GM10847 (cell line): Measurements from ENCODE around the gene ZNF532.

Experiments used
- POLR2A ChIP-seq: IDR thresholded peaks from 2 replicates; pipeline ENCODE4 v1.6.1; 2011; ENCODE audit not compliant: insufficient read length; ENCODE audit errors: extremely low read depth

Gene ZNF532

DNA sequence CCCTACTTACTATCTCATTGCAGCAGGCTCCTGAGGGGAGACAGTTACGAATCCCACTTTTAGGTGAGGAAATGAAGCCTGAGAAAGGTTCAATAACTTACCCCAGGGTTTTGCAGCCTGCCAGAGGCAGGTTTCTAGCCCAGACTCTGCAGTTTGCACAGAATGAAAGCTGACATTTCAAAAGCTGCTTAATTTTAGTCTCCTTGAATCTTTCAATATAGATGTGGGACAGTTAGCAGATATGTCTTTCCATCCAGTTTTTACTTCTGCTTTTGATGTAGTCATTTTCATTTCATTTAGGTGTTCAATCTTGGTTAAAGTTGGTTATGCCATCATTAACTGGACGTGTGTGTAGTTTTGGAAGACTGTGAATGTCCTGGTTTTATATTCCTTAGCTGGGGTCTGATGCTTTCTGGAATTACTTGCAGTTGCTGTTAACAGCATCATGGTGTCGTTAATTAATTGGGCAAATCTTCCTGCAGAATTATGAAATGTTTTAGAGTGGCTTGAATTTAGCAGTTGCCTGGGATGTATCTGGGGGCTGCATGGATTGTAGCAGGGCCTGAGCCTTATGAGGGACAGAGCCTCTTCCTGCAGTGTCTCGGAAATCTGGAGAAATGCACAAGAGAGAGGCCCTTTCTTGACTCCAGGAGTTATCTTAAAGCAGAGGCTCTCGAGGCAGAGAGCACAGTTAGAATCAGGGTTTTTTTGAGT, 100.8 kb downstream of the ZNF532 start:
- TF ChIP-seq POLR2A: no peak

DNA sequence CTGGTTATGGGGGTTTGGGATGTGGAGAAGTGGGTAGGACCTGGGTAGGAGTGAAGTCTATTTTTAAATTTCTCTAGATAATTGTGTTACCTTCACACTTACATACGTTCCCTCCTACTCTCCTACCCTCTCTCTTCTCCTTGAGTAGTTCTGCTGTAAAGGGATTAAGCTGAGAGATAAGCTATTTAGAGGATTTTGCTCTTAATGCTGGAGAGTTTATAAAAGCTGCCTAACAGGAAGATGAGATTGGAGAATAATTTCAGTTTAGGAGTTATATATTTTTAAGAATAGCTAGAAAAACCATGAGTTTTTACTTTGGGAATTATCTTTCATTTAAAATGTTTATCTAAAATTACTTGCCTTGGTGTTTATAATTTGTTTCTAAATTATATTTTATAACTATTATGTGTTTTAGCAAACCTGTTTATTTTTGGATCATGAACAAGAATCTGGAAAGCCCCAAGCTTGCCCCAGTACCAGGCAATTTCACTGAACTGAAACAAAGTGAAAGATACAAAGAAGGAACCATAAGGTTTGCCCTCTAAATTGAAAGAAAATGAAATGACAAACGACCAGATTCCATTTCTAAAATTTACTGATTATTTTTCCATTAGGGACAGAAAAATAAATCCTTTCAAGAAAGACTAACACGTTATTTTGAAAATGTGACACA, 101.5 kb downstream of the ZNF532 start:
- no peak for TF ChIP-seq POLR2A

DNA sequence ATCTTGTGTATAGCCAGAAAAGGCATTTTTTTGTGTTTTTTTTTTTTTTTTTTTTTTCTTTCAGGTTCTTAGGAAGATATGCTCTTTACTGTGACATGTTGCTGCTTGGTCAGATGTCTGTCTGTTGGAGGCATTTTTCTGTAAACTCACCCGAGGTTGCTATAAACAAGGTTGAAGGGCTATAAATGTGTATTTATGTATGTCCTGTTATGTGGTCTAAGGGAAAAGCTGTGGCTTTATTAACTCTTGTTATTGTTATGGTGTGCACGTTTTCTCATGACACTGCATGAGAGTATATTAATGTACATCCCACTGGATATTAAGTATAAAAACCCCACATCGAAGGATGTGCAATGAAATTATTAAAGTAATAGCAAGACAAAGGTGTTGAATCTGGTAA, 102.0 kb downstream of the ZNF532 start:
- TF ChIP-seq POLR2A: no peak

GRCh38 chr18:58967751-58968254, 103.1 kb downstream of the ZNF532 start:
- no peak for TF ChIP-seq POLR2A

DNA sequence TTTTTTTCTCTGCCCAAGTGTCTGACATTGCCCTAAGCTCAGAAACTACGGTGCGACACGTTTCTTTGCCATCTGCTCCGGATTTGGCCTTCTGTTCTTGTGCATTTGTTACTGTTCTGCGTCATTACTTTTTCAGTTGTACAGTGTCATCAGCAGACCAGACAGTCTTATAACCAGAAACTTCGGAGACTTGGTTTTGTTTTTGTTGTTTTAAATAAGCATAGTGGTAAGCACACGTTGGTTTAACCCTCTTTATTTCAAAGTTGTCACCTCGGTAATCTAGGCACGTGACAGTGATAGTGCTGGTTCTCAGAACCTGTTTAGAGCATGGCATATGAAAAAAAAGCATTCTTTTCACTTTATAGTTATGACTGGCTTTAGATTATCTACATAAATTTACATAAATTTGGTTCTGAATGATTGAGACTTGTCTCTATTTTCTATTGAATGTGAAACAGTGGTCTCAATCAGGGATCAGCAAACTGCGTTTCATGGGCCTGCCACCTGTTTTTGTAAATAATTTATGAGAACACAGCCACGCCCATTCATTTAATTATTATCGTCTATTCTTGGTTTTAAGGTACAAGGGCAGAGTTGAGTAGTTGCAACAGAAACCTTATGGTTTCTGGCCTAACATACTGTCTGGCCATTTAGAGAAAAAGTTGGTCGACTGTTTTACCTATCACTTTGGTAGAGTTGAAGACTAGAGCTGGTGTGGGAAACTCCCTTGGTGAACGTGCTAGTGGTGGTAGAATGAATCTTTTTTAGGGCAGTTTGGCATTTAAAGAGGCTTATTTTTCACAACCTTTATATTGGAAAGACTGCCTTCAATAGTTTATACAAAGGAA, 106.5 kb downstream of the ZNF532 start:
- no peak for TF ChIP-seq POLR2A

GRCh38 chr18:58975296-58975695, 110.6 kb downstream of the ZNF532 start:
- TF ChIP-seq POLR2A: no peak

DNA sequence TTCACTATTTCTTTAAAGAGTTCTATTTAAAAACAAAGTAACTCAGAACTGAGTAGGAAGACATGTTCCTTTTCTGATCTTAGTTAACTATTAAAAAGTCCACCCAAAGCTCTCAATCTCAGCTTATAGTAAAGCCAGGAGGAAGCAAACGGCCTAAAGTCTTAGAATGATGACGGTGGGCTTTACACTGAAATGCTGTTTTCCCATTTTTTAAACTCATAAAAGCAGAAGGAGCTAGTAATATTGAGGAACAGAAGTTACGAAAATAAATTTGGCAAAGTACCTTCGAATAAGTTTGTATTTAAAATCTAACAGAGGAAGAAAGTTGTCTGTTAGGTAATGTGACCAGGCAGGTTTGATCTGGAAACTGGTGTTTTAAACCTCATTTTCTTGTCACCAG, 111.1 kb downstream of the ZNF532 start:
- no peak for TF ChIP-seq POLR2A

DNA sequence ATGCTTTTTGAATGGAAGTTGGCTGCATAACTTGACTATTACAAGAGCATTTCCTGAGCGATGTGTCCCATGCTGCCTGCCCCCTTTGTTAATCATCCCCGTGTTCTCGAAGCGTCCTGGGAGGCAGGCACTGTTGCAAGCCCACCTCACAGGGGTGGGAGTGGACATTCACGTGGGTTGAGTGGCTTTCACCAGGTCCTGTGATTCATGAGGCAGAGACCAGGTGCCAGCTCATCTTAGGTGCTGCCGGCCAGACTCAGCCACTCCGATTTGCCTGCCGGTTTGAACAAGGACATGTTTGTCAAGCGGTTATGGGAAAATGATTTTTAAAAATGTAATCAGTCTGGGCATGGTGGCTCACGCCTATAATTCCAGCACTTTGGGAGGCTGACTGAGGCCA, 112.5 kb downstream of the ZNF532 start:
- no peak for TF ChIP-seq POLR2A

- no peak for TF ChIP-seq POLR2A
These were observed 113.1 kb downstream of the ZNF532 start for GRCh38 chr18:58977801-58978200.

GRCh38 chr18:58978916-58979315, 114.2 kb downstream of the ZNF532 start:
- TF ChIP-seq POLR2A: no peak

- no peak for TF ChIP-seq POLR2A
These were observed 114.9 kb downstream of the ZNF532 start for GRCh38 chr18:58979615-58980014.

DNA sequence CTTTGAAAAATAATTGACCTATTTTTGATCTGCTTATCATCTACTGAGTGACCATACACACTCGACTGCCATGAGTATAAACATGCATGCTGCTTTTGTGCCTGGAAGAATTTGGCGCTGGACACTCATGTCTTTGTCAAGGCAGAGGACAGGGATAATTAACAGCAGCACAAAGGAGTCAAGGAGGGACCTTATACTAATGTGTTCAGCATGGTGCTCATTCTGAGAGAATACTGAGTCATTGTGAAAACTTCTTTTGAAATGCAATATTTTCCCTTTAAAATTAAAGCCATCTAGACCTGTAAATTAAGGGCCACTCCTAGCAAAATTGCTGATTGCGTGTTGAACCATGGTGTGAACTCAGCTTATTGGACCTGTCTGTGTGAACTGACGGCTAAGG, 116.3 kb downstream of the ZNF532 start:
- no peak for TF ChIP-seq POLR2A

DNA sequence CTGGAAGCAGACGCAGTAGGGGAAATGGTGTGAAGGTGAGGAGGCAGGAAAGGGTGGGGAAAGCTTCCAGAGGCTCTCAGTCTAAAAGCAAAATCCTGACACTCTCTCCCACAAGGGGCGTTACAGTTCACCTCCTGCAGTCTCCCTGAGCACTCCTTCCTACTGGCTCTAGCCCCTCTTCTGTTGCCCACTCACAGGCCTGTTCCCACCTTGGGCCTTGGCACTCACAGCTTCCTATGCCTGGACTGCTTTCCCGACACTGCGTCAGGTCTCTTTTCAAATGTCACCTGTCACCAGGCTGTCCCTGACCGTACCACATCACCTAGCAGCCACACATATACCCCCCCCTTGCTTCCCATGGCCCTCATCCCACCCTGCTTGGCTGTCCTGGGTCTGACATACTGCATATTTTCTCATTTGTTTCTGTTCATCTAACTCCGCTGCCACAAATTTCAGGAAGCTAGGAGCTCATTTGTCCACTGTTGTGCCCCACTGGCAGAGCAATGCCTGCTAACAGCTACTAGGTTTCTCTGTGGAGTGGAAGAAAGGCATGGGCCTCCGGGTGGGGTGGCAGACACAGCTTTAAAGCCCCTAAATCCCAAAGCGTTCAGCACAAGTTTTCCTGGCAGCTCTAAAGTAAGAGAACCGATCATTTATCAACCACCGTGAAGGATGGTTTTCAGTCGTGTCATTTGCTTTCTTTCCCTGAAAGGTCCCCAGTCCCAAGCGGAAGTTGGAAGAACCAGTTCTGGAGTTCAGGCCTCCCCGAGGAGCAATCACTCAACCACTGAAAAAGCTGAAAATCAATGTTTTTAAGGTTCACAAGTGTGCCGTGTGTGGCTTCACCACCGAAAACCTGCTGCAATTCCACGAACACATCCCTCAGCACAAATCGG, 118.8 kb downstream of the ZNF532 start:
- no peak for TF ChIP-seq POLR2A

GRCh38 chr18:58988600-58988999, 123.9 kb downstream of the ZNF532 start:
- TF ChIP-seq POLR2A: no peak
